Endothelial cell of umbilical vein (primary cell): ENCODE measurements around the gene PTGES. TPM values are rescaled to one million over a fixed set of nuclear protein-coding genes. Genes with fewer than 3 reads are reported as not detected.

Experiments
- BruUV-seq: library from RNA; stranded (reverse); fragments of 400-500 nt; replicated peaks from 2 replicates; lab custom pipeline; 2021; lab: Mats Ljungman, UMichigan
- CTCF ChIA-PET: fragments of 300-600, 350-600 bp; sonication (Branson Sonifier 250); formaldehyde crosslinking; loops from one replicate; lab custom pipeline; 2021; ENCODE audit warnings: antibody characterized with exemption, inconsistent platforms; lab: Charles Lee
- POLR2A ChIA-PET: fragments of 300-600, 350-600 bp; sonication (Branson Sonifier 250); formaldehyde crosslinking; loops from one replicate; lab custom pipeline; 2021; ENCODE audit warnings: antibody characterized with exemption, inconsistent platforms; lab: Charles Lee
- DNase-seq: peaks from one replicate; pipeline ENCODE4 v3.0.0-alpha.2; 2011; ENCODE audit warnings: low read depth, low spot score
- FAIRE-seq: peaks from 2 replicates; lab custom pipeline; 2011; peaks lifted over from hg19 to GRCh38; lab: Jason Lieb, UNC
- H2AFZ ChIP-seq: 2 replicates; pipeline ENCODE4 v1.6.0; 2012; ENCODE audit warnings: low read depth, low read length, control low read depth, inconsistent platforms
- H3K27ac ChIP-seq: 2 replicates; pipeline ENCODE4 v1.5.1; 2011; ENCODE audit warnings: low read depth, mild to moderate bottlenecking, control low read depth, low read length, moderate library complexity; ENCODE audit not compliant: insufficient read depth
- H3K27me3 ChIP-seq, 2 experiments: 2 replicates each; pipeline versions ENCODE4 v1.6.0 to v1.6.1; 2011; ENCODE audit warnings: low read length in 2 of 2, mixed read lengths in 1 of 2; ENCODE audit not compliant: control insufficient read depth in 2 of 2, insufficient read depth in 2 of 2
- H3K36me3 ChIP-seq, 2 experiments: 2 replicates in 1 of 2; 3 replicates in 1 of 2; pipeline ENCODE4 v1.5.1; 2011; ENCODE audit warnings: low read length in 2 of 2, mild to moderate bottlenecking in 1 of 2, moderate library complexity in 1 of 2; ENCODE audit not compliant: control insufficient read depth in 2 of 2, insufficient read depth in 2 of 2; ENCODE audit errors: extremely low read depth in 1 of 2
- H3K4me1 ChIP-seq: 3 replicates; pipeline ENCODE4 v1.5.1; 2011; ENCODE audit warnings: mild to moderate bottlenecking, low read length; ENCODE audit not compliant: control insufficient read depth, insufficient read depth; ENCODE audit errors: extremely low read depth
- H3K4me2 ChIP-seq: 2 replicates; pipeline ENCODE4 v1.6.1; 2011; ENCODE audit warnings: low read length, control low read depth, mixed read lengths; ENCODE audit not compliant: insufficient read depth
- H3K4me3 ChIP-seq, 3 experiments: fragments of 200-600 bp in 1 of 3; sonication (generic), shearing (Covaris generic) in 1 of 3; replicated peaks in 1 of 3; 2 replicates each; pipeline ENCODE4 v1.5.1; 2011 to 2016; ENCODE audit warnings: control low read depth in 3 of 3, low read length in 3 of 3, mild to moderate bottlenecking in 2 of 3, inconsistent platforms in 1 of 3, low read depth in 1 of 3, moderate library complexity in 1 of 3; ENCODE audit not compliant: insufficient read depth in 1 of 3
- H3K79me2 ChIP-seq: 2 replicates; pipeline ENCODE4 v1.6.0; 2012; ENCODE audit warnings: low read length, inconsistent platforms; ENCODE audit not compliant: control insufficient read depth, insufficient read depth
- H3K9ac ChIP-seq: replicated peaks from 2 replicates; pipeline ENCODE3; 2011; ENCODE audit warnings: low read length, control low read depth; ENCODE audit not compliant: insufficient read depth; ENCODE audit errors: extremely low read depth
- H3K9me1 ChIP-seq: replicated peaks from 3 replicates; pipeline ENCODE4 v1.6.0; 2011; ENCODE audit warnings: mild to moderate bottlenecking, low read length; ENCODE audit not compliant: control insufficient read depth, insufficient read depth; ENCODE audit errors: extremely low read depth
- H3K9me3 ChIP-seq: replicated peaks from 2 replicates; pipeline ENCODE4 v1.5.1; 2012; ENCODE audit warnings: low read length, inconsistent platforms; ENCODE audit not compliant: control insufficient read depth, insufficient read depth
- H4K20me1 ChIP-seq: replicated peaks from 2 replicates; pipeline ENCODE3; 2011; ENCODE audit warnings: mild to moderate bottlenecking, low read length; ENCODE audit not compliant: control insufficient read depth, insufficient read depth; ENCODE audit errors: extremely low read depth
- FOS ChIP-seq: IDR thresholded peaks from 2 replicates; pipeline ENCODE4 v1.6.1; 2011; ENCODE audit warnings: mild to moderate bottlenecking, low read length, moderate library complexity, borderline replicate concordance; ENCODE audit not compliant: insufficient read depth
- GATA2 ChIP-seq: IDR thresholded peaks from 2 replicates; pipeline ENCODE4 v1.7.0; 2011; ENCODE audit warnings: low read depth, mild to moderate bottlenecking, moderate library complexity, mixed read lengths, low read length; ENCODE audit not compliant: insufficient read length, insufficient read depth
- JUN ChIP-seq: IDR thresholded peaks from 2 replicates; pipeline ENCODE4 v1.6.1; 2011; ENCODE audit warnings: borderline replicate concordance, low read depth; ENCODE audit not compliant: insufficient read length, insufficient read depth
- MYC ChIP-seq: IDR thresholded peaks from one replicate; pipeline ENCODE4 v1.6.1; 2011; ENCODE audit warnings: mild to moderate bottlenecking, low read depth, low read length
- POLR2A ChIP-seq: IDR thresholded peaks from 2 replicates; pipeline ENCODE4 v1.6.1; 2012; ENCODE audit warnings: low read depth, mild to moderate bottlenecking, control low read depth, low read length
- POLR2AphosphoS5 ChIP-seq: IDR thresholded peaks from 2 replicates; pipeline ENCODE4 v1.6.1; 2012; ENCODE audit warnings: low read depth, mild to moderate bottlenecking, control low read depth, low read length, moderate library complexity; ENCODE audit not compliant: insufficient read depth
- dilution Hi-C: fragments of 300-500 bp; cut with MboI; formaldehyde crosslinking; loops from one replicate; pipeline ENCODE4 v1.15.0; 2019; ENCODE audit warnings: low sequenced_read_pairs; ENCODE audit not compliant: extremely low pct_ligation_motif_present
- intact Hi-C: fragments of 100-400 bp; cut with micrococcal nuclease; formaldehyde crosslinking; loops from one replicate; pipeline ENCODE4 v1.10.0; 2022
- polyA plus RNA-seq, 4 experiments: library from polyadenylated mRNA; depleted of rRNA in 3 of 4; stranded (reverse) in 3 of 4; unstranded in 1 of 4; fragments of >200 nt; gene quantifications; 2 replicates each; pipeline versions ENCODE4 v1.2.1 to v1.2.3, GENCODE V29; 2011 to 2012; ENCODE audit warnings: missing spikeins in 1 of 4
- total RNA-seq: library from RNA; stranded (reverse); gene quantifications from 2 replicates; pipeline ENCODE4 v1.2.3, GENCODE V29; 2021
- TF ChIP-seq, protein P1 (sequence below), 2 donors: IDR thresholded peaks; 1 replicate in 1 of 2; 2 replicates in 1 of 2; pipeline ENCODE4 v1.5.1; 2011; ENCODE audit warnings: low read length in 2 of 2, mild to moderate bottlenecking in 2 of 2, moderate library complexity in 2 of 2, control low read depth in 1 of 2, inconsistent platforms in 1 of 2, low read depth in 1 of 2; ENCODE audit not compliant: insufficient read depth in 1 of 2; ENCODE audit errors: extremely low read depth in 1 of 2
- TF ChIP-seq, protein P2 (sequence below): IDR thresholded peaks from 2 replicates; pipeline ENCODE4 v1.6.1; 2011; ENCODE audit not compliant: insufficient read depth, insufficient read length

PTGES gene
- total and polyA plus RNA-seq, 2 donors (not counting 3 experiments of a cell fraction or from before 2014, with no cell fraction given) = not detected

DNA sequence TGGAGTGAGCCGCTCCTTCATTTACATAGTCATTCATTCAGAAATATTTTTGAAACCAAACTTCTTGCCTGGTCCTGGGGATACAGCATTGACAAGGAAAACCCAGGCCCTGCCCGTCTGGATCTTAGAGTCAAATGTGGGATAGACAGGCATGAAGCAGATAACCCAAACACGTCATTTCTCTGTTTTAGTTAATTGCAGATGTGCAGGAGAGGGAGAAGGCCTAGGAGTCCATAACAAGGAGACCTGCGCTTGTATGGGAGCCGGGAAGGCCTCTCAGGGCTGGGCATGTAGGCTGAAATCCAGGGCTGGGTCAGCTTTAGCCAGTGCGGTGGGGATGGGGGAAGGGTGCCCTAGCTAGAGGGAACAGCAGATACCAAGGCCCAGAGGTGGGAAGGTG, 44.0 kb downstream of the PTGES start:
- Histone ChIP-seq H3K4me3 (no peak overlapping the region), H4K20me1 (no peaks in the 10 kb centered on the region), H3K9me1 (no peaks in the 10 kb centered on the region), H3K36me3 (no peaks in the 10 kb centered on the region), H3K4me1 (no peaks in the 10 kb centered on the region), H3K9me3 (no peaks in the 10 kb centered on the region), H3K27me3 (peaks cover 0 to 6% of the 10 kb centered on the region in 2 experiments), H3K27ac (no peak overlapping the region), H2AFZ (no peak overlapping the region), H3K79me2 (no peaks in the 10 kb centered on the region), H3K4me2 (no peak overlapping the region), H3K9ac (no peak overlapping the region)
- FAIRE-seq = no peak
- intact Hi-C loops = no loop called here
- BruUV-seq = no TSS peak
- dilution Hi-C loops = no loop called here
- ChIA-PET POLR2A (no interaction called here), CTCF (no interaction called here)
- DNase-seq = no peak
- TF ChIP-seq, protein P1, sequence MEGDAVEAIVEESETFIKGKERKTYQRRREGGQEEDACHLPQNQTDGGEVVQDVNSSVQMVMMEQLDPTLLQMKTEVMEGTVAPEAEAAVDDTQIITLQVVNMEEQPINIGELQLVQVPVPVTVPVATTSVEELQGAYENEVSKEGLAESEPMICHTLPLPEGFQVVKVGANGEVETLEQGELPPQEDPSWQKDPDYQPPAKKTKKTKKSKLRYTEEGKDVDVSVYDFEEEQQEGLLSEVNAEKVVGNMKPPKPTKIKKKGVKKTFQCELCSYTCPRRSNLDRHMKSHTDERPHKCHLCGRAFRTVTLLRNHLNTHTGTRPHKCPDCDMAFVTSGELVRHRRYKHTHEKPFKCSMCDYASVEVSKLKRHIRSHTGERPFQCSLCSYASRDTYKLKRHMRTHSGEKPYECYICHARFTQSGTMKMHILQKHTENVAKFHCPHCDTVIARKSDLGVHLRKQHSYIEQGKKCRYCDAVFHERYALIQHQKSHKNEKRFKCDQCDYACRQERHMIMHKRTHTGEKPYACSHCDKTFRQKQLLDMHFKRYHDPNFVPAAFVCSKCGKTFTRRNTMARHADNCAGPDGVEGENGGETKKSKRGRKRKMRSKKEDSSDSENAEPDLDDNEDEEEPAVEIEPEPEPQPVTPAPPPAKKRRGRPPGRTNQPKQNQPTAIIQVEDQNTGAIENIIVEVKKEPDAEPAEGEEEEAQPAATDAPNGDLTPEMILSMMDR (IDR thresholded peaks at IDR 0.05; ENCODE audit: extremely low read depth in 1 of 2, insufficient read depth in 1 of 2, low read depth in 1 of 2, low read length in 2 of 2) = no peak
- TF ChIP-seq MYC (no peak), POLR2AphosphoS5 (no peak), JUN (no peak), GATA2 (no peak), FOS (no peak), POLR2A (no peak)
- TF ChIP-seq, protein P2, sequence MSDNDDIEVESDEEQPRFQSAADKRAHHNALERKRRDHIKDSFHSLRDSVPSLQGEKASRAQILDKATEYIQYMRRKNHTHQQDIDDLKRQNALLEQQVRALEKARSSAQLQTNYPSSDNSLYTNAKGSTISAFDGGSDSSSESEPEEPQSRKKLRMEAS = no peak
